Cardiac muscle cell (in vitro differentiated cells and primary cell): ENCODE measurements around the gene ADGRA1. TPM values are rescaled to one million over a fixed set of nuclear protein-coding genes. Genes with fewer than 3 reads are reported as not detected.

ENCODE experiments used
- DNase-seq, 2 donors: peaks; one replicate each; pipeline versions ENCODE4 v3.0.0 to v3.0.0-alpha.2; 2010 to 2017; ENCODE audit warnings: low read depth in 1 of 2, low spot score in 1 of 2
- H3K27ac ChIP-seq: fragments of 200-600 bp; sonication (generic); 2 replicates; pipeline ENCODE4 v1.5.1; 2016
- H3K27me3 ChIP-seq: fragments of 200-600 bp; sonication (generic); 2 replicates; pipeline ENCODE4 v1.6.0; 2016; ENCODE audit warnings: control low read depth
- H3K36me3 ChIP-seq: fragments of 200-600 bp; sonication (generic); 2 replicates; pipeline ENCODE4 v1.5.1; 2016; ENCODE audit warnings: control low read depth
- H3K4me1 ChIP-seq: fragments of 200-600 bp; sonication (generic); 2 replicates; pipeline ENCODE4 v1.8.1; 2017; ENCODE audit warnings: low read depth, mild to moderate bottlenecking, mixed run types
- H3K4me3 ChIP-seq: fragments of 200-600 bp; sonication (generic); 2 replicates; pipeline ENCODE4 v1.5.1; 2016; ENCODE audit warnings: mild to moderate bottlenecking
- H3K9me3 ChIP-seq: fragments of 200-600 bp; sonication (generic); 2 replicates; pipeline ENCODE4 v1.5.1; 2017; ENCODE audit warnings: low read depth, mild to moderate bottlenecking, control low read depth
- polyA plus RNA-seq: library from polyadenylated mRNA; unstranded; fragments of >200 nt; fragmentation: Nextera tagmentation; extraction: Ambion mirVana; gene quantifications from 2 replicates; pipeline ENCODE4 v1.2.1, GENCODE V29; 2016
- total RNA-seq: library from RNA; depleted of rRNA; stranded (reverse); fragments of >200 nt; gene quantifications from 2 replicates; pipeline ENCODE4 v1.2.3, GENCODE V29; 2016
- TF ChIP-seq, protein P1 (sequence below): IDR thresholded peaks from 2 replicates; pipeline ENCODE4 v1.5.1; 2012; ENCODE audit warnings: low read depth, mild to moderate bottlenecking, low read length

The ADGRA1 gene, protein sequence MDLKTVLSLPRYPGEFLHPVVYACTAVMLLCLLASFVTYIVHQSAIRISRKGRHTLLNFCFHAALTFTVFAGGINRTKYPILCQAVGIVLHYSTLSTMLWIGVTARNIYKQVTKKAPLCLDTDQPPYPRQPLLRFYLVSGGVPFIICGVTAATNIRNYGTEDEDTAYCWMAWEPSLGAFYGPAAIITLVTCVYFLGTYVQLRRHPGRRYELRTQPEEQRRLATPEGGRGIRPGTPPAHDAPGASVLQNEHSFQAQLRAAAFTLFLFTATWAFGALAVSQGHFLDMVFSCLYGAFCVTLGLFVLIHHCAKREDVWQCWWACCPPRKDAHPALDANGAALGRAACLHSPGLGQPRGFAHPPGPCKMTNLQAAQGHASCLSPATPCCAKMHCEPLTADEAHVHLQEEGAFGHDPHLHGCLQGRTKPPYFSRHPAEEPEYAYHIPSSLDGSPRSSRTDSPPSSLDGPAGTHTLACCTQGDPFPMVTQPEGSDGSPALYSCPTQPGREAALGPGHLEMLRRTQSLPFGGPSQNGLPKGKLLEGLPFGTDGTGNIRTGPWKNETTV
- total RNA-seq = 0.24 and 0.28 TPM in 2 replicates
- 0.67 TPM in 1 of 2 replicates, not detected in the other for polyA plus RNA-seq

DNA sequence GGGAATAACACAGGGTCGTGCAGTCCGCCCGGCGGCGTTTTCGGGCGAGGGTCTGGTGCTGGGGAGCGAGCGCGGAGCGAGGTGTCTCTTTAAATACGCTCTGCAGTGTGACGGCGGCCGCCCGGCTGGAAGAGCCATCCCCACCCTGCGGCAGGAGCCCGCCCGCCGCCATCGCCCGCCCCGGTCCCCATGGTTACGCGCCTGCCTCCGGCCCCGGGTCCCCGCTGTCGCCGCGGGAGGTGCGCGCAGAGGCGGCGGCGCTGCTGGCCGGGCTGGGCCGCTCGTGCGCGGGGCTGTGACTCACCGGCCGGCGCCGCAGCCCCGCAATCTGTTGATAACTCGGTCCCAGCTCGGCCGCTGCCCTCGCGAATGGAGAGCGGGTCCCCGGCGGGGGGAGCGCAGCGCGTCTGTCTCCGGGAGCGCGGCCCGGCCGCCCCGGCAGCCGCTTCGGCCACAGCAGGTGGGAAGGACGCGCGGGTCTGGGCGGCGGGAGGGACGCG lies at the start of gene ADGRA1:
TSS of gene ADGRA1 (plus strand) at position 246 of the 500 bp plus-strand sequence. CDS start 986 bp downstream, outside the sequence.
- Histone ChIP-seq H3K9me3 (no peaks in the 10 kb centered on the region), H3K27ac (no peak within 1 kb of the TSS), H3K36me3 (no peaks in the 10 kb centered on the region), H3K27me3 (peaks cover 85% of the 10 kb centered on the region), H3K4me3 (peak within 1 kb of the TSS; percentile 32), H3K4me1 (no peaks in the 10 kb centered on the region)
- TF ChIP-seq, protein P1, sequence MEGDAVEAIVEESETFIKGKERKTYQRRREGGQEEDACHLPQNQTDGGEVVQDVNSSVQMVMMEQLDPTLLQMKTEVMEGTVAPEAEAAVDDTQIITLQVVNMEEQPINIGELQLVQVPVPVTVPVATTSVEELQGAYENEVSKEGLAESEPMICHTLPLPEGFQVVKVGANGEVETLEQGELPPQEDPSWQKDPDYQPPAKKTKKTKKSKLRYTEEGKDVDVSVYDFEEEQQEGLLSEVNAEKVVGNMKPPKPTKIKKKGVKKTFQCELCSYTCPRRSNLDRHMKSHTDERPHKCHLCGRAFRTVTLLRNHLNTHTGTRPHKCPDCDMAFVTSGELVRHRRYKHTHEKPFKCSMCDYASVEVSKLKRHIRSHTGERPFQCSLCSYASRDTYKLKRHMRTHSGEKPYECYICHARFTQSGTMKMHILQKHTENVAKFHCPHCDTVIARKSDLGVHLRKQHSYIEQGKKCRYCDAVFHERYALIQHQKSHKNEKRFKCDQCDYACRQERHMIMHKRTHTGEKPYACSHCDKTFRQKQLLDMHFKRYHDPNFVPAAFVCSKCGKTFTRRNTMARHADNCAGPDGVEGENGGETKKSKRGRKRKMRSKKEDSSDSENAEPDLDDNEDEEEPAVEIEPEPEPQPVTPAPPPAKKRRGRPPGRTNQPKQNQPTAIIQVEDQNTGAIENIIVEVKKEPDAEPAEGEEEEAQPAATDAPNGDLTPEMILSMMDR = no peak
- DNase-seq = peak in 1 of 2 donors; percentile 58

DNA sequence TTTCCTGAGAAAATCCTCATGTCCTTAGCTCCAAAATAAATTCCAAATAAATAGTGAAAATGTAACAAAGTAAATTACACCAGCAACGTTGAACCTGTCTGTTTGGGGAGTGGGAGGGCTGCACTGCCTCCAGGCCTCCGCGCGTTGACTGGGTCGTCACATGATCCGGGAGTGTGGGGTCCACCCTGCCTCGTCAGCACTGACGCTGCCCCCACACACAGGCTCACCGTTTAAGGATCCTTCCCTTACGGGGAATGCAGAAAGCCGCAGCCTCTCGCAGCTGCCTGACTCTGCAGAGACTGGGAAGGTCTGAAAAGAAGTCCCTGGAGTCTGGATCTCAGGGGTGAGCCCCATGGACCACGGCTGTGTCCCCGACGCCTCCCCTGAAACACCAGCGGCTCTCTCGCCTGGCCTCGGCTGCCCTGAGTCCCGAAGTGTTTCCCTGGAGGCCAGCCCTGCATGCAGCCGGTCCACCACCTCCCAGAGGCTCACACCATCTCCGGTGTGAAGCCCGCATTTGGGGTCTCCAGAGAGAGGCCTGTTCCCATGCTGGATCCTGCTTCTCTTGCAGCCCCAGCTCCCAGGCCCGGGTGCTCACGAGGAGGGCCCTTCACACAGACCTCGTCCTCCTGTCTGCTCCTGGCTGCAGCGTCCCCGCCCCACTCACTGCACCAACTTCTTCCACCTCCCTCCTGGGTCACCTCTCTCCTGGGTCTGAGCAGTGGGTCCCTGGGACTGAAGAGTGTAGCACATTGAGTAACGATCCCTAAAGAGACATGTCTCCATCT lies 49.5 kb upstream of the ADGRA1 start:
- H3K27me3 ChIP-seq = no peaks in the 10 kb centered on the region
- H3K4me1 ChIP-seq = no peaks in the 10 kb centered on the region
- H3K4me3 ChIP-seq = no peak overlapping the region
- no peaks in the 10 kb centered on the region for H3K36me3 ChIP-seq
- H3K9me3 ChIP-seq = no peaks in the 10 kb centered on the region
- DNase-seq = no peak
- no peak overlapping the region for H3K27ac ChIP-seq
- TF ChIP-seq, protein P1 = no peak

DNA sequence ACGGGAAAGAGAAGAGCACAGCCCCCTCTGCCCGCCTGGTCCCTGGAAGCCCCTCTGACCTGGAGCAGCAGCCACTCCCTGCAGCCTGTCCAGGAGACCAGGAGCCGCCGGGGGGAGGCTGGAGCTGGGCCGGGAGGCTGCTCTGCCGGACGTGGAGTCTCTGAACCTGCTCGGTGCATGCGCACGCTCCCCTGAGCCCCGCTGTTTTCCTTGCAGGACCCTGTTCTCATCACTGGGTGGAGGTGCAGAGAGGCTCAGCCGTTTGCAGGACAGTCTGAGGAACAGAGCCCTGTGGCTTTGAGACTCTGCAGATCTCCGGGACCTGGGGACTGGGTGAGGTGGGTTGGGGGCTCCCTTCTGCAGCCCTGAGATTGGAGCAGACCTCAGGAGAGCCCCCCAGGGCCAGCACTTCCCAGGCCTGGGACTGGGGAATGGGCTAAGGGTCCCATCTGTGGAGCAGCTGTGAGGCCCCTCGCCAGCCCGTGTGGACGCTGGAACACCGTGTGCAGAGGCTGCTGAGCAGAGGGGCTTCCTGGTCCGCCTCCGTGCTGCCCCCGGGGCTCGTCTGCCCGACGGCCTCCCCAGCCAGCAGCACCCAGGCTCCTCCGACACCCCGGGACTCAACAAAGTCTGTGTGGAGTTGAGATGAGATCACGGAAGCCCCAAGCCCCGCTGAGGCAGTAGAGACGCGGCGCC lies 48.5 kb upstream of the ADGRA1 start:
- Histone ChIP-seq H3K36me3 (no peaks in the 10 kb centered on the region), H3K4me1 (no peaks in the 10 kb centered on the region), H3K9me3 (no peaks in the 10 kb centered on the region), H3K27ac (no peak overlapping the region), H3K27me3 (no peaks in the 10 kb centered on the region), H3K4me3 (no peak overlapping the region)
- TF ChIP-seq, protein P1 = no peak
- DNase-seq = peak in 1 of 2 donors; percentile 40

DNA sequence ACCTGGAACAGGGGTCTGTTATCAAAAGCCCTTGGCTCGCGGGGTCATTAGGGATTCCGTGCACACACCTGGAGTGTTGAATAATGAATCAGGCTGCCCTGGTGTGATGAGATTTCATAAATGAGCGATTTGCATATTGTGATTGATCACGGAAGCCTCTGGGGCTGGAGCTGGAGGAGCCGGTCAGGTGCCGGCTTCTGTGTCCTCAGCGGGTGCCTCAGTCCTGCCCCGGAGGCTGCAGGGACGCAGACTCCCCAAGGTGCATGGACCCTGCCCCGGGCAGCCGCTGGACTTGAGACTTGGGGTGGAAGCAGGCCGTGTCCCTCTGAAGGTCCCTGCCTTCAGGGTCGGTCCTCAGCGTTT lies 47.9 kb upstream of the ADGRA1 start:
- Histone ChIP-seq H3K27ac (no peak overlapping the region), H3K4me1 (no peaks in the 10 kb centered on the region), H3K27me3 (no peaks in the 10 kb centered on the region)

More for the DNA sequence above, 47.9 kb upstream of the ADGRA1 start:
- Histone ChIP-seq H3K9me3 (no peaks in the 10 kb centered on the region), H3K36me3 (no peaks in the 10 kb centered on the region), H3K4me3 (no peak overlapping the region)
- TF ChIP-seq, protein P1 = no peak
- no peak for DNase-seq
